Left ventricle myocardium inferior (tissue), 1 donor: ENCODE results near the gene SEMA6C. TPM values are rescaled to one million over a fixed set of nuclear protein-coding genes. Genes with fewer than 3 reads are reported as not detected.
"Not testable (repeated sequence)": the region's sequence is repeated elsewhere in the genome, so short reads cannot be mapped to it uniquely, and the experiment has no call there.

ENCODE experiments used
- DNase-seq: peaks from one replicate; pipeline ENCODE4 v3.0.0-alpha.2; 2020
- H3K27ac ChIP-seq: fragments of 200-600 bp; replicated peaks from 2 replicates; pipeline ENCODE4 v1.8.0; 2021
- H3K27me3 ChIP-seq: fragments of 200-600 bp; 2 replicates; pipeline ENCODE4 v1.8.0; 2021; ENCODE audit warnings: low read depth
- H3K36me3 ChIP-seq: fragments of 200-600 bp; 2 replicates; pipeline ENCODE4 v1.8.0; 2021
- H3K4me1 ChIP-seq: fragments of 200-600 bp; 2 replicates; pipeline ENCODE4 v1.8.0; 2021
- H3K4me3 ChIP-seq: fragments of 200-600 bp; 2 replicates; pipeline ENCODE4 v1.8.0; 2021; ENCODE audit warnings: mild to moderate bottlenecking, moderate library complexity
- H3K9me3 ChIP-seq: fragments of 200-600 bp; replicated peaks from 2 replicates; pipeline ENCODE4 v1.8.0; 2021
- intact Hi-C: fragments of 100-400 bp; cut with micrococcal nuclease; formaldehyde crosslinking; loops from one replicate; pipeline ENCODE4 v1.11.0; 2022
- long read RNA-seq: library from polyadenylated mRNA; unstranded; transcript quantifications from one replicate; pipeline ENCODE4 v2.0.0, GENCODE V29; 2021
- total RNA-seq: library from RNA; stranded (reverse); fragmentation: NEBNext Ultra II Directional; extraction: Animal tissue kit (Norgen Biotek cat#: 25700); gene quantifications from one replicate; pipeline ENCODE4 v1.2.1, GENCODE V29; 2021
- TF ChIP-seq, protein P1 (sequence below): fragments of 200-600 bp; IDR thresholded peaks from 2 replicates; pipeline ENCODE4 v1.8.0; 2021; ENCODE audit warnings: antibody characterized with exemption, mild to moderate bottlenecking, borderline replicate concordance
- donor health status: DM: no; HTN: yes; CAD: no; lungs with severe emphysema.

Gene SEMA6C, protein sequence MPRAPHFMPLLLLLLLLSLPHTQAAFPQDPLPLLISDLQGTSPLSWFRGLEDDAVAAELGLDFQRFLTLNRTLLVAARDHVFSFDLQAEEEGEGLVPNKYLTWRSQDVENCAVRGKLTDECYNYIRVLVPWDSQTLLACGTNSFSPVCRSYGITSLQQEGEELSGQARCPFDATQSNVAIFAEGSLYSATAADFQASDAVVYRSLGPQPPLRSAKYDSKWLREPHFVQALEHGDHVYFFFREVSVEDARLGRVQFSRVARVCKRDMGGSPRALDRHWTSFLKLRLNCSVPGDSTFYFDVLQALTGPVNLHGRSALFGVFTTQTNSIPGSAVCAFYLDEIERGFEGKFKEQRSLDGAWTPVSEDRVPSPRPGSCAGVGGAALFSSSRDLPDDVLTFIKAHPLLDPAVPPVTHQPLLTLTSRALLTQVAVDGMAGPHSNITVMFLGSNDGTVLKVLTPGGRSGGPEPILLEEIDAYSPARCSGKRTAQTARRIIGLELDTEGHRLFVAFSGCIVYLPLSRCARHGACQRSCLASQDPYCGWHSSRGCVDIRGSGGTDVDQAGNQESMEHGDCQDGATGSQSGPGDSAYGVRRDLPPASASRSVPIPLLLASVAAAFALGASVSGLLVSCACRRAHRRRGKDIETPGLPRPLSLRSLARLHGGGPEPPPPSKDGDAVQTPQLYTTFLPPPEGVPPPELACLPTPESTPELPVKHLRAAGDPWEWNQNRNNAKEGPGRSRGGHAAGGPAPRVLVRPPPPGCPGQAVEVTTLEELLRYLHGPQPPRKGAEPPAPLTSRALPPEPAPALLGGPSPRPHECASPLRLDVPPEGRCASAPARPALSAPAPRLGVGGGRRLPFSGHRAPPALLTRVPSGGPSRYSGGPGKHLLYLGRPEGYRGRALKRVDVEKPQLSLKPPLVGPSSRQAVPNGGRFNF
- 77.7 TPM for total RNA-seq
- long read RNA-seq, transcript SEMA6C-204 (19 exons, 3,892 nt) = major isoform, 10 of 88 reads
- long read RNA-seq, partial matches to known transcripts = 25 of 88 reads
- long read RNA-seq, other reads (novel, unspliced or antisense) = 53 of 88 reads

DNA sequence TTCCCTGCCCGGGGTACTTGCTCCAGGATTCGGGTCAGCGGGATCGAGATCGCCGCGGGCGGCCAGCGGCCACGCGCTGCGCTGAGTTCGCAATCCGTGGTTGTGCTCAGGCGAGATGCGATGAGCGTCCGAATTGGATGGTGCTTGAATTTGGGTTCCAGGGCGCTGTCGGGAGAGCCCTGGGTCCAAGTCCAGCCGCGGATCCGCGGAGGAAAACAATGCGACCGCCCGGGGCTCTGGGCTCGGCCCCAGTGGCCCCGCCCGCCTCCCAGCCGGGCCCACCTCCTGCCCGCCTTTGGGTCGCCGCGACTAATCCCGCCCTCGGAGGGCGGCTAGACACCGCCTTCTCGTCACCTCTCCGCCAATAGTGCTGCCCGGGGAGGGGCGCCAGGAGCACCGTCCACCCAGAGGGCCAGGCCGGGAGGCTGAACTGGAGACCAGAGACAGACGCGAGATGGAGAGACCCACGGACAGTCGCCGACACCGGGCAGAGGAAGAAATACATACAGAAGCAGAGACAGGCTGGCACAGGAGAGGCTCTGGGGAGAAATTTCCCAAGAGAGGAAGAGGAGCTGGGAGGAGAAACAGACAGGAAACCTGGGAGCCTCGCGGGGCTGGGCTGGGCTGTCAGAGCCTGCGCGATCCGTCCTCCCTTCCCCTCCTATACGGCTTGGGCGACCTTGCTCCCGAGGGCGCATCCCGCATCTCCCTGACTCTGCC is at the start of gene SEMA6C:
SEMA6C (minus strand) TSS at position 220 of the 720 bp plus-strand sequence. CDS start 4,010 bp downstream, outside the sequence.
- intact Hi-C loops = no loop called here
- peak within 1 kb of the TSS; percentile 90 for H3K4me3 ChIP-seq
- peak within 1 kb of the TSS; percentile 92 for H3K27ac ChIP-seq
- no peaks in the 10 kb centered on the region for H3K9me3 ChIP-seq
- TF ChIP-seq, protein P1, sequence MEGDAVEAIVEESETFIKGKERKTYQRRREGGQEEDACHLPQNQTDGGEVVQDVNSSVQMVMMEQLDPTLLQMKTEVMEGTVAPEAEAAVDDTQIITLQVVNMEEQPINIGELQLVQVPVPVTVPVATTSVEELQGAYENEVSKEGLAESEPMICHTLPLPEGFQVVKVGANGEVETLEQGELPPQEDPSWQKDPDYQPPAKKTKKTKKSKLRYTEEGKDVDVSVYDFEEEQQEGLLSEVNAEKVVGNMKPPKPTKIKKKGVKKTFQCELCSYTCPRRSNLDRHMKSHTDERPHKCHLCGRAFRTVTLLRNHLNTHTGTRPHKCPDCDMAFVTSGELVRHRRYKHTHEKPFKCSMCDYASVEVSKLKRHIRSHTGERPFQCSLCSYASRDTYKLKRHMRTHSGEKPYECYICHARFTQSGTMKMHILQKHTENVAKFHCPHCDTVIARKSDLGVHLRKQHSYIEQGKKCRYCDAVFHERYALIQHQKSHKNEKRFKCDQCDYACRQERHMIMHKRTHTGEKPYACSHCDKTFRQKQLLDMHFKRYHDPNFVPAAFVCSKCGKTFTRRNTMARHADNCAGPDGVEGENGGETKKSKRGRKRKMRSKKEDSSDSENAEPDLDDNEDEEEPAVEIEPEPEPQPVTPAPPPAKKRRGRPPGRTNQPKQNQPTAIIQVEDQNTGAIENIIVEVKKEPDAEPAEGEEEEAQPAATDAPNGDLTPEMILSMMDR = no peak
- H3K27me3 ChIP-seq = no peaks in the 10 kb centered on the region
- peaks cover 60% of the 10 kb centered on the region for H3K4me1 ChIP-seq
- DNase-seq = peak; percentile 96
- no peaks in the 10 kb centered on the region for H3K36me3 ChIP-seq

DNA sequence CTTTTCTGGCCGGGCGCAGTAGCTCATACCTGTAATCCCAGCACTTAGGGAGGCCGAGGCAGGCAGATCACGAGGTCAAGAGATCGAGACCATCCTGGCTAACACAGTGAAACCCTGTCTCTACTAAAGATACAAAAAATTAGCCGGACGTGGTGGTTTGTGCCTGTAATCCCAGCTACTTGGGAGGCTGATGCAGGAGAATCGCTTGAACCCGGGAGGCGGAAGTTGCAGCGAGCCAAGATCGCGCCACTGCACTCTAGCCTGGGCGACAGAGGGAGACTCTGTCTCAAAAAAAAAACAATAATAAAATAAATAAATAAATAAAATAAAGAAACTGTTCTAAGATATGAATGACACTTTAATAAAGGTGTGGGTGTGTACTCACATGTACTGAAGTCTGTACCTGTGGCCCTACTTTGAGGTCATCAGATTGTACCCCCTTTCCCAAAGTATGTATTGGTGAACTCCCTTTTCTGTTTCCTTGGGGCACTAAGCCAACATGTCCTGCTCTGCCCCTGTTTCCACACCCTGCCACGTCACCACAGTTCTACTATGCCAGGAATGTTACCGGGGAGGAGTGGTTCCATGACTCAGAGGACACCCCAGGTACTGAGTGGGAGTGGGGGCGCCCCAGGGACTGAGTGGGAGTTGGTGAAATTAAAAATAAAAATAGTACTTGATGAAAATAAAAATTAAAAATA is 48.6 kb upstream of the SEMA6C start:
- Histone ChIP-seq H3K4me3 (peak overlapping the region; percentile 39), H3K27ac (peak overlapping the region; percentile 61), H3K4me1 (peaks cover 41% of the 10 kb centered on the region)
- H3K9me3 ChIP-seq, H3K36me3 ChIP-seq, H3K27me3 ChIP-seq, intact Hi-C loops: not testable (repeated sequence)
- DNase-seq = peak; percentile 27

DNA sequence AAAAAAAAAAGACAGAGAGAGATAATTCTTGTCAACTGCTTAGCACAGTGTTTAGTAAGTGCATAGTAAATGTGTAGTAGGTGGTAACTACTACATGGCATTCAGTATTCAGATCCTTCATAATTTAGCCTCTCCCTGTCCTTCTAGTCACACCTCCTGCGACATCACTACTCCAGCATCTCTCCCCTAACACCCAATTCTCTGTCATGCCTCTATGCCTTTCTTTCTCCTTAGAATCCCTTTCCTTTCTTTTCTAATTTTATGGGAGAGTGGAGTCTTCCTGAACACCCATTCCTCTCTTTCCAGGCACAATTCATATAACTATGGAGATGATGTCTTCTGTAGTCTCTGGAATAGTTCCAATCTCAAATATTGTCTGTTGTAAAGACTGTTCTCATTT is 47.4 kb upstream of the SEMA6C start:
- H3K4me3 ChIP-seq = no peak overlapping the region
- no peak for DNase-seq
- peaks cover 40% of the 10 kb centered on the region for H3K4me1 ChIP-seq
- no peak overlapping the region for H3K27ac ChIP-seq
- H3K27me3 ChIP-seq = no peaks in the 10 kb centered on the region
- TF ChIP-seq, protein P1 = no peak
- intact Hi-C loops = no loop called here
- H3K9me3 ChIP-seq = no peaks in the 10 kb centered on the region
- H3K36me3 ChIP-seq = no peaks in the 10 kb centered on the region

DNA sequence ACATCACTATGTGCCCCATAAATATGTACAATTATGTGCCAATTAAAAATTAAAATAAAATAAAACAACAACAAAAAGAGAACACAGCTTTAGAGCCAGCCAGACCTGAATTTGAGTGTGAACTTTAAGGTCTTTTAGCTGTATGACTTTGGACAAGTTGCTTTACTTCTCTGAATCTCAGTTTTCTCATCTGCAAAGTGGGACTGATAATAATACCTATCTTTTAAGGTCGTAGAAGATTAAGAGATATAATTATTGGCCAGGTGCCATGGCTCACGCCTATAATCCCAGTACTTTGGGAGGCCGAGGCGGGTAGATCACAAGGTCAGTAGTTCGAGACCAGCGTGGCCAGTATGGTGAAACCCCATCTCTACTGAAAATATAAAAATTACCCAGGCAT is 46.9 kb upstream of the SEMA6C start:
- intact Hi-C loops = no loop called here
- no peaks in the 10 kb centered on the region for H3K36me3 ChIP-seq
- peaks cover 41% of the 10 kb centered on the region for H3K4me1 ChIP-seq
- no peak overlapping the region for H3K4me3 ChIP-seq
- no peak for DNase-seq
- no peaks in the 10 kb centered on the region for H3K27me3 ChIP-seq
- H3K27ac ChIP-seq = no peak overlapping the region
- TF ChIP-seq, protein P1 = no peak
- no peaks in the 10 kb centered on the region for H3K9me3 ChIP-seq

DNA sequence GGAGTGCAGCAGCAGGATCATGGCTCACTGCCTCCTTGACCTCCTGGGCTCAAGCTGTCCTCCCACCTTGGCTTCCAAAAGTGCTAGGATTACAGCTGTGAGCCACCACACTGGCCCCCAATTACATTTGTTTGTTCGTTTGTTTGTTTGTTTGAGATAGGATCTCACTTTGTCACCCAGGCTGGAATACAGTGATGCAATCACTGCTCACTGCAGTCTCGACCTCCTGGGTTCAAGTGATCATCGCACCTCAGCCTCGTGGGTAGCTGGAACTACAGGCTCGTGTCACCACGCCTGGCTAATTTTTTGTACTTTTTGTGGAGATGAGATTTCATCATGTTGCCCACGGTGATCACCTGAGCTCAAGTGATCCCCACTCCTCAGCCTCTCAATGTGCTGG is 45.6 kb upstream of the SEMA6C start:
- TF ChIP-seq, protein P1 = no peak
- intact Hi-C loops = no loop called here
- Histone ChIP-seq H3K27ac (no peak overlapping the region), H3K36me3 (no peaks in the 10 kb centered on the region), H3K9me3 (no peaks in the 10 kb centered on the region), H3K4me1 (peaks cover 44% of the 10 kb centered on the region), H3K4me3 (no peak overlapping the region), H3K27me3 (no peaks in the 10 kb centered on the region)
- DNase-seq = no peak
